Mammary epithelial cell (primary cell): Measurements from ENCODE around the gene TTBK2.

Experiments used
- CTCF ChIP-seq, 2 donors: IDR thresholded peaks in 1 of 2; conservative IDR thresholded peaks in 1 of 2; 2 replicates each; pipeline ENCODE4 v1.5.1; 2011 to 2012; ENCODE audit warnings: inconsistent platforms in 2 of 2, low read length in 2 of 2, mild to moderate bottlenecking in 2 of 2, control low read depth in 1 of 2, low read depth in 1 of 2; ENCODE audit not compliant: insufficient read depth in 1 of 2; ENCODE audit errors: extremely low read depth in 1 of 2
- EZH2 ChIP-seq: IDR thresholded peaks from 2 replicates; pipeline ENCODE4 v1.6.1; 2012; ENCODE audit warnings: low read length, inconsistent platforms, borderline replicate concordance

- no peak for TF ChIP-seq CTCF (conservative IDR thresholded peaks at IDR 0.05 in 1 of 2, IDR thresholded peaks at IDR 0.05 in 1 of 2; ENCODE audit: extremely low read depth in 1 of 2, insufficient read depth in 1 of 2, low read depth in 1 of 2, low read length in 2 of 2)
- no peak for TF ChIP-seq EZH2
These were observed 5.7 kb downstream of the TTBK2 start for GRCh38 chr15:42914728-42915497.
